Activated T-cell treated with anti-CD3 and anti-CD28 coated beads for 48 hours (primary cell): ENCODE results near the gene COL18A1.
A peak's percentile ranks its signal among the peaks of the same experiment; 100 is the strongest.

Source experiments
- DNase-seq: peaks from one replicate; pipeline ENCODE4 v3.0.0-alpha.2; 2020; ENCODE audit warnings: low read depth

The COL18A1 gene

GRCh38 chr21:45546636-45547544, 141.9 kb downstream of the COL18A1 start:
- no peak for DNase-seq

DNA sequence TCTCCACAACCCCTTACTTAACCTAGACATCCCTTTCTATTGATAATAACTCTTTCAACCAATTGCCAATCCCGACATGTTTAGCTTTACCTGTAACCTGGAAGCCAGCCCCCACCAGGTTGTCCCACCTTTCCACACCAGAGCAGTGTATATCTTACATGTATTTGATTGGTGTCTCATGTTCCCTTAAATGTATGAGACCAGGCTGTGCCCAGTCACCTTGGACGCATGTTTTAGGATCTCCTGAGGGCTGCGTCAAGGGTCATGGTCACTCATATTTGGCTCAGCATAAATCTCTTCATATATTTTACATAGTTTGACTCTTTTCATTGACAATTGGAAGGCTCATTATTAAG, 142.6 kb downstream of the COL18A1 start:
- no peak for DNase-seq

DNA sequence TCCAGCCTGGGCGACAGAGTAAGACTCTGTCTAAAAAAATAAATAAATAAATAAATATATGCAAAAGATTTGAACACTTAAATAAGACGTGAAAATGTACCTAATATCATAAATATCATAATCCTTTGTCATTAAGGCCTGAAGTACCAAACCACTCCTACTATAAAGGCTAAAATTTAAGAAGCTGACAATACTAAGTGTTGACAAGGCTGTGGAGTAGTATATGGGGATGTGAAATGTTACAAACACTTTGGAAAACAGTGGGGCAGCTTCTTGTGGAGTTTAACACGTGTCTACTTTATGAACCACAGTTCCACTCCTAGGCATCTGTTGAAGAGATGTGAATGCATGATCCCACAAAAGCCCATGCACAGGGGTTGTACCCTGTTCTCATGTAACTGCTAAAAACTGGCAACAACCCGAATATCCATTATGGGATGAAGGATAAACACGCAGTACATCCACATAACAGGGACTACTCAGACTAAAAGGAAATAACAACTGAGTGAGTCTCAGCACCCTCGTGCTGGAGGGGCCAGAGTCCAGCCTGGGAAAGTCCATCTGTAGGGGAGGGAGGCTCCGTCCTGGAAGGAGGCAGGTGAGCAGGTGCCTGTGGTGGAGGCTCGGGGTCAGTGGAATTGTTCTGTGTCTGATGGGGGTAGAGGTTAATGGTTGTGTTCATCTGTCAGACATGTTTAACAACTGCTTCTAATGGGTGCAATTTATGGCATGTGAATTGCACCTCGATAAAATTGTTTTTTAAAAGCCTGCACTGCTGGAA, 143.9 kb downstream of the COL18A1 start:
- no peak for DNase-seq

- no peak for DNase-seq
These were observed 144.9 kb downstream of the COL18A1 start for GRCh38 chr21:45549626-45550463.

DNA sequence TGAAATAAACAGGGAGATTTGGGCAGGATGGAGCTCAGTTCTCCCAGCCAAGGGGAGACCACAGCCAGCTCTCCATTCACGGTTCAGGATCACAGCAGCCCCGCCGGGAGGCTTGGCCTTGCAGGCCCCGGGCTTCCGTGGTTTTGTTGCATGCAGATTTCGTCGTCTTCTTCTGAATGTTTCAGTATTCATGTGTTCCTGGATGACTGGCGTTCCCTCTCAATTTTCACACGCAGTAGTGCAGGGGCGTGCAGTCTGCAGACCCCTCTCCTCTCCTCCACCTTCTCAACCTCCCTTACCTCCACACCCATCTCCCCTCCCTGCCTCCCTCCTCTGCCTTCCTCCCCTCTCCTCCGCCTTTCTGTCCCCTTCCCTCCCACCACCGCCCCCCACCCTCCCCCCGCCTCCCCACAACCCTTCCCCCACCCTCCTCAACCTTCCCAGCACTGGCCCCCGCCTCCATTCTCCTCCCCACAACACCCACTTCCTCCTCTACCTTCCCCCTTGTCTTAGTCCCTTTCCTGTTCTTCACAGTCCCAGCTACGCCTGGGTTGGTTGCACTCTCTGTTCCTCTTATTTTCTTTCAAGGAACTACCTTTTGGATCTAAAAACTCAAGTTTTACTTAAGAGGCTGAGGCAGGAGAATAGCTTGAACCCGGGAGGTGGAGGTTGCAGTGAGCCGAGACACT, 145.7 kb downstream of the COL18A1 start:
- peak; percentile 54 for DNase-seq

- no peak for DNase-seq
These were observed 146.4 kb downstream of the COL18A1 start for GRCh38 chr21:45551316-45551715.

- DNase-seq: no peak
These were observed 147.1 kb downstream of the COL18A1 start for GRCh38 chr21:45551783-45552695.

GRCh38 chr21:45552696-45553391, 147.9 kb downstream of the COL18A1 start:
- DNase-seq: no peak

GRCh38 chr21:45554477-45555175, 149.7 kb downstream of the COL18A1 start:
- DNase-seq: peak; percentile 89

DNA sequence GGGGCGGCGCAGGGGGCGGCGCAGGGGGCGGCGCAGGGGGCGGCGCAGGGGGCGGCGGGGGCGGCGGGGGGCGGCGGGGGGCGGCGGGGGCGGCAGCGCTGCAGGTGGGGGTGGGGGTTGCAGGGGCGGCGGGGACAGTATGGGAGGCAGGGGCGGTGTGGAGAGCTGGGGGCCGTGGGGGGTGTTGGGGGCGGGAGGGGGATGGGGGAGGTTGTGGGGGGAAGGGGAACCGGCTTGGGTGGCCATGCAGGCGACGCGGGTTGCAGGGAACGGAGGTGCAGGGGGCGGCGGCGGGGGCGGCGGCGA, 150.2 kb downstream of the COL18A1 start:
- DNase-seq: no peak

- peak; percentile 62 for DNase-seq
These were observed 150.8 kb downstream of the COL18A1 start for GRCh38 chr21:45555557-45556301.

GRCh38 chr21:45556302-45556644, 151.3 kb downstream of the COL18A1 start:
- no peak for DNase-seq

DNA sequence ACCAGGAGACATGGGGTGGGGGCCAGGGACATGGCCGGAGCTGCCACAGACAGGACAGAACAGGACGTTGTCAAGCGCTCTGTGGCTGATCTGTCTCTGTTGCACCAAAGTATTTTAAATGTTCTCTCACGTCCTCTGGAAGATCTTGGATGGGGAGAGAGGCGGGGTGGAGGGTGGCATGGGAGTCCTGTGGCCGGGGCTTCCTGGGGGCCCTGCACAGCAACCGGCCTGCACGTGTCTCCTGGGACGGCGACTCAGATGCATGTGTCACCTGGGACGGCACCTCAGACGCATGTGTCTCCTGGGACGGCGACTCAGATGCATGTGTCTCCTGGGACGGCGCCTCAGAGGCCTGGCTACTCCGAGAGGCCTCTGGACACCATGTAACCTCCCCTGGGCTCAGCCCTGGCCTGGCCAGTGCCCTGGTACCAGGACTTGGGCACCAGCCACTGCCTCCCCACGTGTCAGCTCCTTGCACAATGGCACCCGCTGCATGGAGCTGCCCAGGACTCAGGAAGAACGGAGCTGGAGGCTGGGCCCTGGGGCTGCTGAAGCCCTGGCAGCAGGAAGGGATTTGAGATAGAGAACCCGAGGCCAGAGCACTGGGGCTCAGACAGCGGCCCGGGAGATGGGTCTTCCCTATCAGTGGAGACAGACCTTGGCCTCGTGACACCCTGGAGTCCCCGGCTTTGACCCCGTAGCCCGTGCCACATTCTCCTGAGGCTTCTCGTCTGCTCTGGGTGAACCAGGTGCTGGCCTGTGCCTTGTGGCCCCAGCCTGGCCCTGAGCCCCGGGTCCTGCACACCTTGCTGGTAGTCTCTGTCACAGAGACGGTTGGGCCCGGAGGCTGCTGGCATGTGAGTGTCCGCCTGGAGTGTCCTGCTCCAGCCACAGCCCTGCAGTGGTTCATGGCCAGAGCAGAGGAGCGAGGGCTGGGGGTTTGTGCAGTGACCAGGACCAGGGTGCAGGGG, 152.0 kb downstream of the COL18A1 start:
- DNase-seq: no peak

DNA sequence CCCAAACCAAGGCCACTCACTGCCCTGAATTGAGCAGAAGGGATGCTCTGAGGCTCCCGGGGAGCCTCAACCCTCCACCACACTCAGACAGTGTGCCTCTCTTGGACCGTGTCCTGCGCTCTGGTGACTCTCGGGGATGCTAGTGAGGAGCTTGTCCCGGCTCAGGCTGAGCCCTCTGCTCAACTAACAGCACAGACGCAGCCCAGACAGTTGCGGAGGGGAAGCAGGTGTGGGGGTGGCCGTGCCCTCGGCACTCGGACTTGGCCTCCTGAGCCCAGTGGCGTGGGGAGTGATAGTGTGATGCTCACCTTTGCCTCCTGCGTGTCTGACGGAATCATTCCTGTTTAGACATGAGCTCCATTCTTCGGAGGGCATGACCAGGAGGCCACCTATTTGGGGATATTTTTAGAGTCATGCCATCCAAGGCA, 152.7 kb downstream of the COL18A1 start:
- no peak for DNase-seq

GRCh38 chr21:45558044-45558721, 153.2 kb downstream of the COL18A1 start:
- no peak for DNase-seq

- no peak for DNase-seq
These were observed 154.5 kb downstream of the COL18A1 start for GRCh38 chr21:45559216-45560105.
